ENCODE results near the gene PPP1R27.

- TF ChIP-seq REST (IDR thresholded peaks at IDR 0.05) (no peak), GABPA (IDR thresholded peaks at IDR 0.05 in 1 of 2, conservative IDR thresholded peaks at IDR 0.05 in 1 of 2) (peak in 1 of 2 donors; percentile 79), TAF1 (conservative IDR thresholded peaks at IDR 0.05) (no peak), SP1 (IDR thresholded peaks at IDR 0.05) (peak; percentile 81), RAD21 (IDR thresholded peaks at IDR 0.05) (peak in 1 of 2 donors; percentile 16)
- TF ChIP-seq, protein P1, sequence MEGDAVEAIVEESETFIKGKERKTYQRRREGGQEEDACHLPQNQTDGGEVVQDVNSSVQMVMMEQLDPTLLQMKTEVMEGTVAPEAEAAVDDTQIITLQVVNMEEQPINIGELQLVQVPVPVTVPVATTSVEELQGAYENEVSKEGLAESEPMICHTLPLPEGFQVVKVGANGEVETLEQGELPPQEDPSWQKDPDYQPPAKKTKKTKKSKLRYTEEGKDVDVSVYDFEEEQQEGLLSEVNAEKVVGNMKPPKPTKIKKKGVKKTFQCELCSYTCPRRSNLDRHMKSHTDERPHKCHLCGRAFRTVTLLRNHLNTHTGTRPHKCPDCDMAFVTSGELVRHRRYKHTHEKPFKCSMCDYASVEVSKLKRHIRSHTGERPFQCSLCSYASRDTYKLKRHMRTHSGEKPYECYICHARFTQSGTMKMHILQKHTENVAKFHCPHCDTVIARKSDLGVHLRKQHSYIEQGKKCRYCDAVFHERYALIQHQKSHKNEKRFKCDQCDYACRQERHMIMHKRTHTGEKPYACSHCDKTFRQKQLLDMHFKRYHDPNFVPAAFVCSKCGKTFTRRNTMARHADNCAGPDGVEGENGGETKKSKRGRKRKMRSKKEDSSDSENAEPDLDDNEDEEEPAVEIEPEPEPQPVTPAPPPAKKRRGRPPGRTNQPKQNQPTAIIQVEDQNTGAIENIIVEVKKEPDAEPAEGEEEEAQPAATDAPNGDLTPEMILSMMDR (IDR thresholded peaks at IDR 0.05; ENCODE audit: low read depth, low read length, missing input control), result no peak
Measured at GRCh38 chr17:81833160-81833920, 1.5 kb downstream of the PPP1R27 start, which contains the start of gene MCRIP1.

Data from liver (tissue), 3 donors.